ENCODE measurements around the gene STRAP. TPM values are rescaled to one million over a fixed set of nuclear protein-coding genes. Genes with fewer than 3 reads are reported as not detected.

The STRAP gene
- total RNA-seq, 1 donor from 2014 or later: 109 TPM

DNA sequence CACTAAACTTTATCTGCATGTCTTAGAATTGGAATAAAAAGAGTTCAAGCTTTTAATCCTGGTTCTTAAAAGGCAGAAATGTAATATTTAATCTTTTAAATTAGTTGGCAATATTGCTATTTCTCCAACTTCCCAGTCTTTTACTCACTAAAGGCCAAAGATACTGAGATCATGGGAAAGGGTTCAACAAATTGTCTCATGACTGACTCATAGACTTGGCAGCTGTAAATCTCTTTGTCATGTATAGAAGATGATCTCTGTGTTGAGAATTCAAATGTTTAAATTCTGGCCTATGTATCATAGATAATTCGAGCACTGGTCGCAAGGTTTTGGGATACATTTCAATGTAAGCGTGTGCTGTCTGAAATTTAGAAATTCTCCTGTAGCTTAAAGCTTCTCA is 40.1 kb upstream of the STRAP start:
- H3K27ac Mint-ChIP-seq: no peak overlapping the region
- TF ChIP-seq, protein P1, sequence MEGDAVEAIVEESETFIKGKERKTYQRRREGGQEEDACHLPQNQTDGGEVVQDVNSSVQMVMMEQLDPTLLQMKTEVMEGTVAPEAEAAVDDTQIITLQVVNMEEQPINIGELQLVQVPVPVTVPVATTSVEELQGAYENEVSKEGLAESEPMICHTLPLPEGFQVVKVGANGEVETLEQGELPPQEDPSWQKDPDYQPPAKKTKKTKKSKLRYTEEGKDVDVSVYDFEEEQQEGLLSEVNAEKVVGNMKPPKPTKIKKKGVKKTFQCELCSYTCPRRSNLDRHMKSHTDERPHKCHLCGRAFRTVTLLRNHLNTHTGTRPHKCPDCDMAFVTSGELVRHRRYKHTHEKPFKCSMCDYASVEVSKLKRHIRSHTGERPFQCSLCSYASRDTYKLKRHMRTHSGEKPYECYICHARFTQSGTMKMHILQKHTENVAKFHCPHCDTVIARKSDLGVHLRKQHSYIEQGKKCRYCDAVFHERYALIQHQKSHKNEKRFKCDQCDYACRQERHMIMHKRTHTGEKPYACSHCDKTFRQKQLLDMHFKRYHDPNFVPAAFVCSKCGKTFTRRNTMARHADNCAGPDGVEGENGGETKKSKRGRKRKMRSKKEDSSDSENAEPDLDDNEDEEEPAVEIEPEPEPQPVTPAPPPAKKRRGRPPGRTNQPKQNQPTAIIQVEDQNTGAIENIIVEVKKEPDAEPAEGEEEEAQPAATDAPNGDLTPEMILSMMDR (IDR thresholded peaks at IDR 0.05; ENCODE audit: unreplicated experiment): no peak
- no peaks in the 10 kb centered on the region for H3K36me3 Mint-ChIP-seq
- H3K4me1 Mint-ChIP-seq: peaks cover 2% of the 10 kb centered on the region
- H3K9me3 Mint-ChIP-seq: no peaks in the 10 kb centered on the region
- DNase-seq (ENCODE audit: low spot score in 2 of 2, unreplicated experiment in 2 of 2): no peak
- peaks cover 3% of the 10 kb centered on the region for H3K27me3 Mint-ChIP-seq (ENCODE audit: low read depth)
- no peak overlapping the region for H3K4me3 Mint-ChIP-seq

DNA sequence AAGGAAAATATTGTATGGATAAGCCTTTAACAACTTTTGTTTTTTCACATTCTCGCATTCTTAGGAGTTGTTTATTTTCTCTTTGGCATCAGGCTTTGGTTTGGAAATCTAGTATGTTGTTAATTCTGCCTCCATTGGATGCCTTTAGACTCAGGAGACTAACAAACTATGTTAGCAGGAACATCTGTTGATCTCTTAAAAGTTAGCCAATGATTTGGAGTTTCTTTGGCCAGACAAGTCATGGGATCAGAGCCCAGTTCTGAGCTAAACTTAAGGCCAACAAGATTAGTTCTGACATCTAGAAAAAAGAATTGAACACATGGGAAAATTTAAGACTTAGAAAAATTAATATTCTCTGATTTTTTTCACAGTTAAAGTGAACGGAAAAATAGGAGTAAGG is 35.3 kb upstream of the STRAP start:
- Mint-ChIP-seq H3K9me3 (no peaks in the 10 kb centered on the region), H3K27ac (no peak overlapping the region), H3K27me3 (ENCODE audit: low read depth) (no peaks in the 10 kb centered on the region), H3K4me3 (no peak overlapping the region), H3K4me1 (peaks cover 2% of the 10 kb centered on the region), H3K36me3 (no peaks in the 10 kb centered on the region)
- TF ChIP-seq, protein P1 (IDR thresholded peaks at IDR 0.05; ENCODE audit: unreplicated experiment): no peak
- DNase-seq (ENCODE audit: low spot score in 2 of 2, unreplicated experiment in 2 of 2): no peak

DNA sequence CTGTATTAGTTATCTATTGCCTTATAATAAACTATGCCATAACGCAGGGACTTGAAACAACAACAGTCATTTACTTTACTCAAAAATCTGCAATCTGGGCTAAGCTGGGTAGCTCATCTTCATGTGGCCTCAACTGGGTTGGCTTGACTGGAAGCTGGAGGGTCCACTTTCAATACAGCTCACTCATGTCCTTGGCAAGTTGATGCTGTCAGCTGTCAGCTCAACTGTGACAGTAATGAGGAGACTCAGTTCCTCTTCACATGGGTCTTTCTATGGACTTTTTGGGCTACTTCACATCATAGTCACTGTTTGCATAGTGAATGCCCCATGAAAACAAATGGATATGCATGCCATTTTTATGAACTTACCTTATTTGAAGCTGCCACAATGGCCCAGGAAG is 33.6 kb upstream of the STRAP start:
- H3K9me3 Mint-ChIP-seq: no peaks in the 10 kb centered on the region

GRCh38 chr12:15851045-15851620 is 31.1 kb upstream of the STRAP start:
- TF ChIP-seq, protein P1 (IDR thresholded peaks at IDR 0.05; ENCODE audit: unreplicated experiment): no peak
- no peak overlapping the region for H3K27ac Mint-ChIP-seq
- DNase-seq (ENCODE audit: low spot score in 2 of 2, unreplicated experiment in 2 of 2): no peak
- no peaks in the 10 kb centered on the region for H3K9me3 Mint-ChIP-seq
- no peaks in the 10 kb centered on the region for H3K36me3 Mint-ChIP-seq
- H3K27me3 Mint-ChIP-seq (ENCODE audit: low read depth): no peaks in the 10 kb centered on the region
- no peak overlapping the region for H3K4me3 Mint-ChIP-seq
- H3K4me1 Mint-ChIP-seq: peaks cover 6% of the 10 kb centered on the region

More for the DNA sequence above, 33.6 kb upstream of the STRAP start:
- no peaks in the 10 kb centered on the region for H3K36me3 Mint-ChIP-seq
- no peak for DNase-seq (ENCODE audit: low spot score in 2 of 2, unreplicated experiment in 2 of 2)
- H3K4me1 Mint-ChIP-seq: no peaks in the 10 kb centered on the region
- no peak overlapping the region for H3K27ac Mint-ChIP-seq
- TF ChIP-seq, protein P1 (IDR thresholded peaks at IDR 0.05; ENCODE audit: unreplicated experiment): no peak
- H3K27me3 Mint-ChIP-seq (ENCODE audit: low read depth): no peaks in the 10 kb centered on the region
- H3K4me3 Mint-ChIP-seq: no peak overlapping the region

GRCh38 chr12:15851919-15852318 is 30.3 kb upstream of the STRAP start:
- Mint-ChIP-seq H3K36me3 (no peaks in the 10 kb centered on the region), H3K27me3 (ENCODE audit: low read depth) (no peaks in the 10 kb centered on the region), H3K4me1 (peaks cover 6% of the 10 kb centered on the region), H3K4me3 (no peak overlapping the region), H3K27ac (no peak overlapping the region), H3K9me3 (no peaks in the 10 kb centered on the region)
- TF ChIP-seq, protein P1 (IDR thresholded peaks at IDR 0.05; ENCODE audit: unreplicated experiment): no peak
- no peak for DNase-seq (ENCODE audit: low spot score in 2 of 2, unreplicated experiment in 2 of 2)

DNA sequence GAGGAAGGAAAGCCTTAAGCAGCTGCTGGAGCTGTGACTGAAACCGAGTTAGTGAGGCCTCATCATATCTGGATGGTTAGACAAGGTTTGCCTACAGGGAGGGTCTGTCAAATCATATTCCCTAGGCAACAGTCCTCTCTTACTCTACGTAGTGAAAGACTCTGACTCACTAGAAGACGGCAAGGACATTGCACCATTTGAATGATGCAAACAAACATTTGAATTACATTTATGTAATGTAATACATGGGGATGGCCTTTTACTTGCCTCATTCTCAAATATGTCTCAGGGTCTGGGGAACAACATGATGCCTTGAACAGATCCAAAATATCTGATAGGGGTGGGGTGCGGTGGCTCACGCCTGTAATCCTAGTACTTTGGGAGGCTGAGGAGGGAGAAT is 29.8 kb upstream of the STRAP start:
- Mint-ChIP-seq H3K4me1 (peaks cover 6% of the 10 kb centered on the region), H3K9me3 (no peaks in the 10 kb centered on the region), H3K27ac (no peak overlapping the region), H3K36me3 (no peaks in the 10 kb centered on the region), H3K4me3 (no peak overlapping the region), H3K27me3 (ENCODE audit: low read depth) (no peaks in the 10 kb centered on the region)
- no peak for DNase-seq (ENCODE audit: low spot score in 2 of 2, unreplicated experiment in 2 of 2)
- TF ChIP-seq, protein P1 (IDR thresholded peaks at IDR 0.05; ENCODE audit: unreplicated experiment): no peak

Measured in mesothelial cell of epicardium (in vitro differentiated cells).